ENCODE measurements around the gene CYSRT1. TPM values are rescaled to one million over a fixed set of nuclear protein-coding genes. Genes with fewer than 3 reads are reported as not detected.

Gene CYSRT1
- total RNA-seq, 1 donor from 2014 or later, result 0.68 TPM

- Mint-ChIP-seq H3K4me3 (no peak overlapping the region), H3K4me1 (peaks cover 11% of the 10 kb centered on the region), H3K27me3 (no peaks in the 10 kb centered on the region), H3K9me3 (no peaks in the 10 kb centered on the region), H3K27ac (no peak overlapping the region), H3K36me3 (ENCODE audit: low read depth) (peaks cover 21% of the 10 kb centered on the region)
- intact Hi-C loops (cut with micrococcal nuclease), result no loop called here
- no peak for DNase-seq
Observed at GRCh38 chr9:137211532-137211931, 13.4 kb upstream of the CYSRT1 start.

- H3K4me1 Mint-ChIP-seq, result peaks cover 1% of the 10 kb centered on the region
- no peak overlapping the region for H3K27ac Mint-ChIP-seq
- H3K4me3 Mint-ChIP-seq, result no peak overlapping the region
- H3K27me3 Mint-ChIP-seq, result no peaks in the 10 kb centered on the region
- DNase-seq, result no peak
- intact Hi-C loops (cut with micrococcal nuclease), result no loop called here
- no peaks in the 10 kb centered on the region for H3K9me3 Mint-ChIP-seq
- peaks cover 16% of the 10 kb centered on the region for H3K36me3 Mint-ChIP-seq (ENCODE audit: low read depth)
Observed at GRCh38 chr9:137212520-137212919, 12.5 kb upstream of the CYSRT1 start.

GRCh38 chr9:137213160-137214060, 11.6 kb upstream of the CYSRT1 start:
- Mint-ChIP-seq H3K27me3 (no peaks in the 10 kb centered on the region), H3K4me1 (no peaks in the 10 kb centered on the region), H3K36me3 (ENCODE audit: low read depth) (peaks cover 11% of the 10 kb centered on the region), H3K9me3 (no peaks in the 10 kb centered on the region), H3K4me3 (no peak overlapping the region), H3K27ac (no peak overlapping the region)
- intact Hi-C loops (cut with micrococcal nuclease), result no loop called here
- no peak for DNase-seq

GRCh38 chr9:137214620-137215019, 10.4 kb upstream of the CYSRT1 start:
- H3K4me3 Mint-ChIP-seq, result no peak overlapping the region
- H3K4me1 Mint-ChIP-seq, result no peaks in the 10 kb centered on the region
- intact Hi-C loops (cut with micrococcal nuclease), result no loop called here
- DNase-seq, result no peak
- H3K9me3 Mint-ChIP-seq, result no peaks in the 10 kb centered on the region
- H3K27ac Mint-ChIP-seq, result no peak overlapping the region
- H3K36me3 Mint-ChIP-seq (ENCODE audit: low read depth), result peaks cover 6% of the 10 kb centered on the region
- no peaks in the 10 kb centered on the region for H3K27me3 Mint-ChIP-seq

GRCh38 chr9:137215196-137215986, 9.6 kb upstream of the CYSRT1 start:
- intact Hi-C loops (cut with micrococcal nuclease), result no loop called here
- no peaks in the 10 kb centered on the region for H3K9me3 Mint-ChIP-seq
- no peak overlapping the region for H3K4me3 Mint-ChIP-seq
- H3K27me3 Mint-ChIP-seq, result no peaks in the 10 kb centered on the region
- no peak overlapping the region for H3K27ac Mint-ChIP-seq
- H3K36me3 Mint-ChIP-seq (ENCODE audit: low read depth), result peaks cover 4% of the 10 kb centered on the region
- no peak for DNase-seq
- H3K4me1 Mint-ChIP-seq, result no peaks in the 10 kb centered on the region

- Mint-ChIP-seq H3K4me3 (no peak overlapping the region), H3K4me1 (no peaks in the 10 kb centered on the region), H3K36me3 (ENCODE audit: low read depth) (peaks cover 4% of the 10 kb centered on the region), H3K9me3 (no peaks in the 10 kb centered on the region), H3K27me3 (no peaks in the 10 kb centered on the region), H3K27ac (no peak overlapping the region)
- DNase-seq, result no peak
- intact Hi-C loops (cut with micrococcal nuclease), result no loop called here
Observed at GRCh38 chr9:137216188-137216965, 8.6 kb upstream of the CYSRT1 start.

GRCh38 chr9:137217276-137218211, 7.4 kb upstream of the CYSRT1 start:
- peaks cover 4% of the 10 kb centered on the region for H3K36me3 Mint-ChIP-seq (ENCODE audit: low read depth)
- H3K27ac Mint-ChIP-seq, result no peak overlapping the region
- no peak overlapping the region for H3K4me3 Mint-ChIP-seq
- no peak for DNase-seq
- intact Hi-C loops (cut with micrococcal nuclease), result no loop called here
- H3K4me1 Mint-ChIP-seq, result no peaks in the 10 kb centered on the region
- H3K27me3 Mint-ChIP-seq, result no peaks in the 10 kb centered on the region
- no peaks in the 10 kb centered on the region for H3K9me3 Mint-ChIP-seq

- H3K4me1 Mint-ChIP-seq, result peaks cover 2% of the 10 kb centered on the region
- no peak overlapping the region for H3K27ac Mint-ChIP-seq
Observed at GRCh38 chr9:137218212-137218753, 6.7 kb upstream of the CYSRT1 start.

GRCh38 chr9:137218754-137219271, 6.2 kb upstream of the CYSRT1 start:
- intact Hi-C loops (cut with micrococcal nuclease), result no loop called here
- DNase-seq, result no peak
- Mint-ChIP-seq H3K27me3 (no peaks in the 10 kb centered on the region), H3K4me1 (peaks cover 2% of the 10 kb centered on the region), H3K27ac (no peak overlapping the region), H3K9me3 (no peaks in the 10 kb centered on the region), H3K4me3 (no peak overlapping the region), H3K36me3 (ENCODE audit: low read depth) (no peaks in the 10 kb centered on the region)

More at GRCh38 chr9:137218212-137218753, 6.7 kb upstream of the CYSRT1 start:
- no peak for DNase-seq
- intact Hi-C loops (cut with micrococcal nuclease), result no loop called here
- Mint-ChIP-seq H3K9me3 (no peaks in the 10 kb centered on the region), H3K36me3 (ENCODE audit: low read depth) (no peaks in the 10 kb centered on the region), H3K4me3 (no peak overlapping the region), H3K27me3 (no peaks in the 10 kb centered on the region)

- Mint-ChIP-seq H3K9me3 (no peaks in the 10 kb centered on the region), H3K27ac (no peak overlapping the region), H3K4me1 (peaks cover 4% of the 10 kb centered on the region), H3K36me3 (ENCODE audit: low read depth) (no peaks in the 10 kb centered on the region), H3K27me3 (no peaks in the 10 kb centered on the region), H3K4me3 (peak overlapping the region; percentile 45)
- no peak for DNase-seq
- intact Hi-C loops (cut with micrococcal nuclease), result no loop called here
Observed at GRCh38 chr9:137219757-137220316, 5.1 kb upstream of the CYSRT1 start.

GRCh38 chr9:137220317-137221094, 4.5 kb upstream of the CYSRT1 start:
- Mint-ChIP-seq H3K4me3 (peak overlapping the region; percentile 74), H3K27ac (peak overlapping the region; percentile 41), H3K4me1 (peaks cover 4% of the 10 kb centered on the region), H3K36me3 (ENCODE audit: low read depth) (no peaks in the 10 kb centered on the region), H3K9me3 (no peaks in the 10 kb centered on the region), H3K27me3 (no peaks in the 10 kb centered on the region)
- DNase-seq, result no peak
- intact Hi-C loops (cut with micrococcal nuclease), result no loop called here

GRCh38 chr9:137221095-137221505, 3.9 kb upstream of the CYSRT1 start:
- DNase-seq, result no peak
- peaks cover 4% of the 10 kb centered on the region for H3K4me1 Mint-ChIP-seq
- no peaks in the 10 kb centered on the region for H3K9me3 Mint-ChIP-seq
- no peaks in the 10 kb centered on the region for H3K36me3 Mint-ChIP-seq (ENCODE audit: low read depth)
- no peaks in the 10 kb centered on the region for H3K27me3 Mint-ChIP-seq
- peak overlapping the region; percentile 74 for H3K4me3 Mint-ChIP-seq
- intact Hi-C loops (cut with micrococcal nuclease), result no loop called here
- H3K27ac Mint-ChIP-seq, result peak overlapping the region; percentile 41

Measured in activated CD4-positive, alpha-beta T cell treated with anti-CD3 and anti-CD28 coated beads, Interleukin-2, amount 10 ng/mL, durations not matched to agents 24 days and 14 days (primary cell).